ENCODE measurements around the gene NPAS1.
"Not testable (repeated sequence)": the region's sequence is repeated elsewhere in the genome, so short reads cannot be mapped to it uniquely, and the experiment has no call there.

Gene NPAS1

GRCh38 chr19:47039239-47039874 is 19.7 kb downstream of the NPAS1 start:
- no peaks in the 10 kb centered on the region for H3K27me3 ChIP-seq (ENCODE audit: insufficient read depth, low read length)
- no peak overlapping the region for H3K9ac ChIP-seq (ENCODE audit: low read depth, low read length)
- H3K4me3 ChIP-seq (ENCODE audit: low read length) = no peak overlapping the region
- no peak overlapping the region for H3K27ac ChIP-seq (ENCODE audit: low read length)
- no peaks in the 10 kb centered on the region for H3K4me1 ChIP-seq (ENCODE audit: insufficient read depth, low read length)
- no peaks in the 10 kb centered on the region for H3K9me3 ChIP-seq (ENCODE audit: insufficient read depth, low read depth, low read length)
- H3K36me3 ChIP-seq (ENCODE audit: insufficient read depth, low read depth, low read length) = peaks cover 2% of the 10 kb centered on the region; the same call in 1 of the 2 replicates

GRCh38 chr19:47040869-47041268 is 21.2 kb downstream of the NPAS1 start:
- H3K4me1 ChIP-seq (ENCODE audit: insufficient read depth, low read length) = no peaks in the 10 kb centered on the region
- no peaks in the 10 kb centered on the region for H3K9me3 ChIP-seq (ENCODE audit: insufficient read depth, low read depth, low read length)
- H3K27me3 ChIP-seq (ENCODE audit: insufficient read depth, low read length) = no peaks in the 10 kb centered on the region
- H3K4me3 ChIP-seq (ENCODE audit: low read length) = no peak overlapping the region
- H3K9ac ChIP-seq (ENCODE audit: low read depth, low read length) = no peak overlapping the region
- H3K36me3 ChIP-seq (ENCODE audit: insufficient read depth, low read depth, low read length) = peaks cover 4% of the 10 kb centered on the region
- no peak overlapping the region for H3K27ac ChIP-seq (ENCODE audit: low read length)

- H3K27ac ChIP-seq (ENCODE audit: low read length) = no peak overlapping the region
- no peak overlapping the region for H3K9ac ChIP-seq (ENCODE audit: low read depth, low read length)
- H3K4me1 ChIP-seq (ENCODE audit: insufficient read depth, low read length) = no peaks in the 10 kb centered on the region
- H3K9me3 ChIP-seq (ENCODE audit: insufficient read depth, low read depth, low read length) = no peaks in the 10 kb centered on the region
- no peaks in the 10 kb centered on the region for H3K27me3 ChIP-seq (ENCODE audit: insufficient read depth, low read length)
- H3K4me3 ChIP-seq (ENCODE audit: low read length) = no peak overlapping the region
- H3K36me3 ChIP-seq (ENCODE audit: insufficient read depth, low read depth, low read length) = peaks cover 7% of the 10 kb centered on the region
Observed at GRCh38 chr19:47044946-47045866, 25.6 kb downstream of the NPAS1 start.

GRCh38 chr19:47045867-47046470 is 26.3 kb downstream of the NPAS1 start:
- Histone ChIP-seq H3K27me3 (ENCODE audit: insufficient read depth, low read length) (no peaks in the 10 kb centered on the region), H3K27ac (ENCODE audit: low read length) (no peak overlapping the region), H3K9me3 (ENCODE audit: insufficient read depth, low read depth, low read length) (no peaks in the 10 kb centered on the region), H3K36me3 (ENCODE audit: insufficient read depth, low read depth, low read length) (peaks cover 7% of the 10 kb centered on the region), H3K4me3 (ENCODE audit: low read length) (no peak overlapping the region), H3K9ac (ENCODE audit: low read depth, low read length) (no peak overlapping the region), H3K4me1 (ENCODE audit: insufficient read depth, low read length) (no peaks in the 10 kb centered on the region)

GRCh38 chr19:47047272-47047762 is 27.7 kb downstream of the NPAS1 start:
- Histone ChIP-seq H3K4me3 (ENCODE audit: low read length) (peak overlapping the region; percentile 88), H3K9me3 (ENCODE audit: insufficient read depth, low read depth, low read length) (no peaks in the 10 kb centered on the region), H3K27ac (ENCODE audit: low read length) (no peak overlapping the region), H3K4me1 (ENCODE audit: insufficient read depth, low read length) (no peaks in the 10 kb centered on the region), H3K9ac (ENCODE audit: low read depth, low read length) (peak overlapping the region; percentile 50; the same call in 1 of the 2 replicates), H3K36me3 (ENCODE audit: insufficient read depth, low read depth, low read length) (peaks cover 7% of the 10 kb centered on the region), H3K27me3 (ENCODE audit: insufficient read depth, low read length) (no peaks in the 10 kb centered on the region)

GRCh38 chr19:47047763-47048405 is 28.2 kb downstream of the NPAS1 start:
- Histone ChIP-seq H3K27ac (ENCODE audit: low read length) (no peak overlapping the region), H3K4me3 (ENCODE audit: low read length) (peak overlapping the region; percentile 88), H3K9me3 (ENCODE audit: insufficient read depth, low read depth, low read length) (no peaks in the 10 kb centered on the region), H3K4me1 (ENCODE audit: insufficient read depth, low read length) (no peaks in the 10 kb centered on the region), H3K27me3 (ENCODE audit: insufficient read depth, low read length) (no peaks in the 10 kb centered on the region), H3K9ac (ENCODE audit: low read depth, low read length) (peak overlapping the region; percentile 64; the same call in 1 of the 2 replicates), H3K36me3 (ENCODE audit: insufficient read depth, low read depth, low read length) (peaks cover 7% of the 10 kb centered on the region)

GRCh38 chr19:47049307-47049700 is 29.7 kb downstream of the NPAS1 start:
- H3K4me3 ChIP-seq (ENCODE audit: low read length) = no peak overlapping the region
- no peaks in the 10 kb centered on the region for H3K27me3 ChIP-seq (ENCODE audit: insufficient read depth, low read length)
- H3K9ac ChIP-seq (ENCODE audit: low read depth, low read length) = no peak overlapping the region
- H3K4me1 ChIP-seq (ENCODE audit: insufficient read depth, low read length) = no peaks in the 10 kb centered on the region
- H3K9me3 ChIP-seq (ENCODE audit: insufficient read depth, low read depth, low read length) = no peaks in the 10 kb centered on the region
- peaks cover 6% of the 10 kb centered on the region for H3K36me3 ChIP-seq (ENCODE audit: insufficient read depth, low read depth, low read length)
- no peak overlapping the region for H3K27ac ChIP-seq (ENCODE audit: low read length)

- not testable (repeated sequence) for H3K27ac ChIP-seq (ENCODE audit: low read length); H3K9ac ChIP-seq (ENCODE audit: low read depth, low read length); H3K4me1 ChIP-seq (ENCODE audit: insufficient read depth, low read length); H3K27me3 ChIP-seq (ENCODE audit: insufficient read depth, low read length); H3K4me3 ChIP-seq (ENCODE audit: low read length); H3K36me3 ChIP-seq (ENCODE audit: insufficient read depth, low read depth, low read length); H3K9me3 ChIP-seq (ENCODE audit: insufficient read depth, low read depth, low read length)
Observed at GRCh38 chr19:47050562-47050961, 30.9 kb downstream of the NPAS1 start.

- H3K27me3 ChIP-seq (ENCODE audit: insufficient read depth, low read length) = no peaks in the 10 kb centered on the region
- no peaks in the 10 kb centered on the region for H3K9me3 ChIP-seq (ENCODE audit: insufficient read depth, low read depth, low read length)
- no peak overlapping the region for H3K9ac ChIP-seq (ENCODE audit: low read depth, low read length)
- H3K4me1 ChIP-seq (ENCODE audit: insufficient read depth, low read length) = no peaks in the 10 kb centered on the region
- no peak overlapping the region for H3K27ac ChIP-seq (ENCODE audit: low read length)
- no peak overlapping the region for H3K4me3 ChIP-seq (ENCODE audit: low read length)
- no peaks in the 10 kb centered on the region for H3K36me3 ChIP-seq (ENCODE audit: insufficient read depth, low read depth, low read length)
Observed at GRCh38 chr19:47056411-47056810, 36.8 kb downstream of the NPAS1 start.

- Histone ChIP-seq H3K4me3 (ENCODE audit: low read length) (no peak overlapping the region), H3K4me1 (ENCODE audit: insufficient read depth, low read length) (no peaks in the 10 kb centered on the region), H3K9me3 (ENCODE audit: insufficient read depth, low read depth, low read length) (no peaks in the 10 kb centered on the region), H3K36me3 (ENCODE audit: insufficient read depth, low read depth, low read length) (no peaks in the 10 kb centered on the region), H3K9ac (ENCODE audit: low read depth, low read length) (no peak overlapping the region), H3K27me3 (ENCODE audit: insufficient read depth, low read length) (no peaks in the 10 kb centered on the region), H3K27ac (ENCODE audit: low read length) (no peak overlapping the region)
Observed at GRCh38 chr19:47057328-47057727, 37.7 kb downstream of the NPAS1 start.

GRCh38 chr19:47058621-47059022 is 39.0 kb downstream of the NPAS1 start:
- Histone ChIP-seq H3K4me3 (ENCODE audit: low read length) (no peak overlapping the region), H3K27me3 (ENCODE audit: insufficient read depth, low read length) (no peaks in the 10 kb centered on the region), H3K9ac (ENCODE audit: low read depth, low read length) (no peak overlapping the region), H3K27ac (ENCODE audit: low read length) (no peak overlapping the region), H3K36me3 (ENCODE audit: insufficient read depth, low read depth, low read length) (no peaks in the 10 kb centered on the region), H3K9me3 (ENCODE audit: insufficient read depth, low read depth, low read length) (no peaks in the 10 kb centered on the region), H3K4me1 (ENCODE audit: insufficient read depth, low read length) (no peaks in the 10 kb centered on the region)

All from iPS-20b (cell line).